Testis (tissue), 2 donors: ENCODE measurements around the gene WBP4.

Experiments used
- CTCF ChIP-seq, 3 experiments: fragments of 450-650 bp in 2 of 3; fragments of 200-600 bp in 1 of 3; sonication (generic) in 1 of 3; IDR thresholded peaks; one replicate each; pipeline ENCODE4 v1.5.1; 2016 to 2019; ENCODE audit warnings: antibody characterized with exemption in 3 of 3, mild to moderate bottlenecking in 2 of 3, moderate library complexity in 1 of 3
- POLR2A ChIP-seq: fragments of 450-650 bp; IDR thresholded peaks from one replicate; pipeline ENCODE4 v1.6.1; 2017; ENCODE audit warnings: antibody characterized with exemption, mild to moderate bottlenecking, moderate library complexity

- TF ChIP-seq CTCF (IDR thresholded peaks at IDR 0.05) (no peak), POLR2A (no peak)
Observed at GRCh38 chr13:41098761-41099160, 37.5 kb downstream of the WBP4 start.
